HCT116 (cell line): ENCODE data around the gene NCBP2L. TPM values are rescaled to one million over a fixed set of nuclear protein-coding genes. Genes with fewer than 3 reads are reported as not detected.

Source experiments
- ATAC-seq: fragments of 200-7000 bp; cut with Tn5 transposase; 2 replicates; pipeline ENCODE4 v1.9.1; 2020; ENCODE audit warnings: mild to moderate bottlenecking, moderate library complexity
- BruUV-seq: library from RNA; stranded (reverse); fragments of 400-500 nt; replicated peaks from 2 replicates; lab custom pipeline; 2021; lab: Mats Ljungman, UMichigan
- CTCF ChIA-PET: fragments of 300-600 bp; sonication (Branson Sonifier 250); formaldehyde crosslinking; loops from one replicate; lab custom pipeline; 2021; ENCODE audit warnings: antibody characterized with exemption; lab: Charles Lee
- POLR2A ChIA-PET: fragments of 300-600, 350-600 bp; sonication (Branson Sonifier 250); formaldehyde crosslinking; loops from one replicate; lab custom pipeline; 2021; ENCODE audit warnings: antibody characterized with exemption; lab: Charles Lee
- RAD21 ChIA-PET, 2 experiments: fragments of 300-600 bp; sonication (Branson Sonifier 250); formaldehyde crosslinking; loops; one replicate each; lab custom pipeline; 2023; ENCODE audit warnings: low total read pairs in 2 of 2; ENCODE audit not compliant: uncharacterized antibody in 2 of 2, unreplicated experiment in 2 of 2, low non-redundant PET in 1 of 2; lab: Charles Lee
- DNase-seq: peaks from one replicate; pipeline ENCODE4 v3.0.0-alpha.2; 2010; ENCODE audit warnings: low read depth, low spot score
- H2AFZ ChIP-seq: fragments of 200-600 bp; shearing (Covaris generic), sonication (generic); 2 replicates; pipeline ENCODE4 v1.6.1; 2017; ENCODE audit warnings: low read depth, mixed run types, mixed read lengths, antibody characterized with exemption, low read length; ENCODE audit not compliant: poor library complexity, severe bottlenecking
- H3K27ac ChIP-seq: 2 replicates; pipeline ENCODE4 v1.5.1; 2012; ENCODE audit warnings: low read depth, low read length
- H3K27me3 ChIP-seq: fragments of 200-600 bp; sonication (generic); 2 replicates; pipeline ENCODE4 v1.6.1; 2016; ENCODE audit warnings: mixed run types, low read length, mixed read lengths; ENCODE audit not compliant: insufficient read depth
- H3K36me3 ChIP-seq, 2 experiments: fragments of 200-500 bp in 1 of 2; fragments of 200-600 bp in 1 of 2; sonication (Bioruptor generic) in 1 of 2; sonication (generic) in 1 of 2; 2 replicates each; pipeline versions ENCODE4 v1.5.1 to v1.6.1; 2014 to 2016; ENCODE audit warnings: low read length in 2 of 2, inconsistent platforms in 1 of 2, mixed read lengths in 1 of 2, mixed run types in 1 of 2; ENCODE audit not compliant: insufficient read depth in 2 of 2, control insufficient read depth in 1 of 2
- H3K4me1 ChIP-seq, 2 experiments: fragments of 200-600 bp in 1 of 2; sonication (generic) in 1 of 2; 2 replicates each; pipeline versions ENCODE4 v1.5.1 to v1.6.1; 2012 to 2017; ENCODE audit warnings: low read length in 2 of 2, inconsistent platforms in 1 of 2, mild to moderate bottlenecking in 1 of 2, mixed read lengths in 1 of 2, mixed run types in 1 of 2, moderate library complexity in 1 of 2; ENCODE audit not compliant: insufficient read depth in 2 of 2, control insufficient read depth in 1 of 2
- H3K4me2 ChIP-seq: fragments of 200-600 bp; sonication (generic); 2 replicates; pipeline ENCODE4 v1.6.1; 2017; ENCODE audit warnings: mixed run types, low read length, mixed read lengths
- H3K4me3 ChIP-seq, 2 experiments: fragments of 200-600 bp in 1 of 2; sonication (generic) in 1 of 2; replicated peaks in 1 of 2; 2 replicates each; pipeline ENCODE4 v1.5.1; 2011 to 2016; ENCODE audit warnings: low read length in 2 of 2, control low read depth in 1 of 2, low read depth in 1 of 2, mild to moderate bottlenecking in 1 of 2, mixed read lengths in 1 of 2, mixed run types in 1 of 2
- H3K79me2 ChIP-seq: fragments of 200-600 bp; sonication (generic); 2 replicates; pipeline ENCODE4 v1.6.1; 2017; ENCODE audit warnings: mild to moderate bottlenecking, mixed run types, low read length, moderate library complexity, mixed read lengths; ENCODE audit not compliant: insufficient read depth
- H3K9ac ChIP-seq: fragments of 200-600 bp; sonication (generic); 2 replicates; pipeline ENCODE4 v1.6.1; 2016; ENCODE audit warnings: low read length, mixed read lengths
- H3K9me2 ChIP-seq: fragments of 200-600 bp; sonication (generic), shearing (Covaris generic); 2 replicates; pipeline ENCODE4 v1.6.1; 2017; ENCODE audit warnings: mixed run types, mild to moderate bottlenecking, moderate library complexity; ENCODE audit not compliant: insufficient read depth
- H3K9me3 ChIP-seq, 2 experiments: fragments of 200-500 bp in 1 of 2; fragments of 200-600 bp in 1 of 2; sonication (Bioruptor generic) in 1 of 2; sonication (generic) in 1 of 2; 2 replicates each; pipeline ENCODE4 v1.6.1; 2014 to 2017; ENCODE audit warnings: low read length in 2 of 2, mixed read lengths in 2 of 2, inconsistent platforms in 1 of 2, low read depth in 1 of 2, mild to moderate bottlenecking in 1 of 2, mixed run types in 1 of 2, moderate library complexity in 1 of 2; ENCODE audit not compliant: control insufficient read depth in 1 of 2, insufficient read depth in 1 of 2
- H4K20me1 ChIP-seq: fragments of 200-600 bp; sonication (generic), shearing (Covaris generic); 2 replicates; pipeline ENCODE4 v1.6.1; 2017; ENCODE audit warnings: mixed run types, mild to moderate bottlenecking, moderate library complexity; ENCODE audit not compliant: insufficient read depth
- ELF1 ChIP-seq: IDR thresholded peaks from 2 replicates; pipeline ENCODE4 v1.6.1; 2012; ENCODE audit warnings: low read depth, borderline replicate concordance
- FOSL1 ChIP-seq: IDR thresholded peaks from 2 replicates; pipeline ENCODE4 v1.6.1; 2012; ENCODE audit warnings: low read depth
- JUND ChIP-seq: IDR thresholded peaks from 2 replicates; pipeline ENCODE4 v1.6.1; 2012
- RAD21 ChIP-seq: IDR thresholded peaks from 2 replicates; pipeline ENCODE4 v1.6.1; 2012; ENCODE audit warnings: low read depth, mild to moderate bottlenecking
- SP1 ChIP-seq: IDR thresholded peaks from 2 replicates; pipeline ENCODE4 v1.6.1; 2012; ENCODE audit warnings: low read depth
- TCF7L2 ChIP-seq: IDR thresholded peaks from 2 replicates; pipeline ENCODE4 v1.7.0; 2011; ENCODE audit warnings: borderline replicate concordance, inconsistent platforms; ENCODE audit not compliant: insufficient read depth, insufficient read length; ENCODE audit errors: extremely low read depth
- intact Hi-C: fragments of 100-400 bp; cut with micrococcal nuclease; formaldehyde crosslinking; loops from 2 replicates; pipeline ENCODE4 v1.10.0; 2022
- total RNA-seq: library from RNA; stranded (reverse); gene quantifications from one replicate; pipeline ENCODE4 v1.2.1, GENCODE V29; 2021; ENCODE audit not compliant: unreplicated experiment
- TF ChIP-seq, protein P1 (sequence below): IDR thresholded peaks from 2 replicates; pipeline ENCODE4 v1.6.1; 2012
- TF ChIP-seq, protein P2 (sequence below): IDR thresholded peaks from 2 replicates; pipeline ENCODE4 v1.6.1; 2012
- TF ChIP-seq, protein P3 (sequence below), 3 experiments: fragments of 200-600 bp in 1 of 3; sonication (generic) in 1 of 3; IDR thresholded peaks in 2 of 3; conservative IDR thresholded peaks in 1 of 3; 2 replicates each; pipeline ENCODE4 v1.5.1; 2012 to 2017; ENCODE audit warnings: low read depth in 2 of 3, low read length in 2 of 3, antibody characterized with exemption in 1 of 3, borderline replicate concordance in 1 of 3, control low read depth in 1 of 3, mild to moderate bottlenecking in 1 of 3, mixed read lengths in 1 of 3, mixed run types in 1 of 3, moderate library complexity in 1 of 3; ENCODE audit not compliant: insufficient read depth in 1 of 3

NCBP2L gene
- total RNA-seq, 1 experiment from 2014 or later, result not detected

DNA sequence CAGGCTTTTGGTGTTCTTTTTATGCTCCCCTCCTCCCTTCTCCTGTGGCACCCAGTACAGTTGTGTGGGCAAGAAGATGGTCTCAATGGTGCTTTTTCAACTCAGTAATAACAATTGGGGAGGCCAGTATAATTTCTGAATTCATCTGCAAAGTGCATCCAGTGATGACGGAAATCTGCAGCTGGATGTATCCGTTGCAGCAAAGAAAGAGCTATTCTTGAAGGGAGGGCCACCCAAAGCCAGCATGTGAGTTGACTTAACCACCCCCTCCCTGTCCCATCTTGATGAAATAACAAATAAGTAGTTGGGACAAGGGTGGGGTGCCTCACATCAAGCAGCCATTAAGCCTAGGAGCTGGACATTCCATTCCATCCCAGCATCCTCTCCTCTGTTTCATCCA, 32.7 kb upstream of the NCBP2L start (continued):
- TF ChIP-seq, protein P1, sequence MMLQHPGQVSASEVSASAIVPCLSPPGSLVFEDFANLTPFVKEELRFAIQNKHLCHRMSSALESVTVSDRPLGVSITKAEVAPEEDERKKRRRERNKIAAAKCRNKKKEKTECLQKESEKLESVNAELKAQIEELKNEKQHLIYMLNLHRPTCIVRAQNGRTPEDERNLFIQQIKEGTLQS, result no peak
- TF ChIP-seq JUND (no peak), ELF1 (no peak), RAD21 (no peak)
- TF ChIP-seq, protein P2, sequence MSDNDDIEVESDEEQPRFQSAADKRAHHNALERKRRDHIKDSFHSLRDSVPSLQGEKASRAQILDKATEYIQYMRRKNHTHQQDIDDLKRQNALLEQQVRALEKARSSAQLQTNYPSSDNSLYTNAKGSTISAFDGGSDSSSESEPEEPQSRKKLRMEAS, result no peak
- TF ChIP-seq, all 23 proteins: peak for 0

DNA sequence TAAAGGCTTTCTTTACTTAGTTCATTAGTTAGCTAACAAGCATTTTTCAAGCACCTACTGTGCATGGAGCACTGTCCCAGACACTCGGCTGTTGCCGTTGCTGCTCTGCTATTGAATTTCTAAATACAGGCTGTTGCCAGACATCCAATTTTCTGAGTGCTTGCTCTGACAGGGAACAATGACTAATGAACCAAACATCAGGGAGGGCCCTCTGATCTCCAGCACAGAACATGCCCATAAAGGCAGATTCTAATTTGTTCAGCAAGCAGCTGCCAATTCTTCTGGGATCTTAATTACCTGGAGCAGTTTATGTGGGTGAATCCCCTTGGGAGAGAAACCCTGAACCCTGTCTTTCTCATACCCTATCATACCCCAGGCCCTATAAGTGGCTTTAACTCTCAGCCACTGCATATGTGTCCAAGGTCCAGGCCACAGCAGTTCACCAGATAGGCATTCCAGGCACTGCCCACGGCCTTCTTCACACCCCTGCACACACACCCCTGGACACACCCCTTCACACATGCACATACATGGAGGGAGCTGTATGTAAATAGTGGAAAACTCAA, 29.9 kb upstream of the NCBP2L start:
- Histone ChIP-seq H3K27ac (no peak overlapping the region), H2AFZ (no peak overlapping the region), H3K9me2 (no peaks in the 10 kb centered on the region), H3K4me1 (peaks cover 12 to 13% of the 10 kb centered on the region in 2 experiments; a peak in 3 of 4 replicates), H3K9ac (no peak overlapping the region), H3K4me2 (peak overlapping the region; percentile 40), H3K79me2 (no peaks in the 10 kb centered on the region), H3K4me3 (no peak overlapping the region), H4K20me1 (no peaks in the 10 kb centered on the region), H3K27me3 (no peaks in the 10 kb centered on the region), H3K9me3 (no peaks in the 10 kb centered on the region), H3K36me3 (no peaks in the 10 kb centered on the region)
- DNase-seq, result no peak
- intact Hi-C loops, result no loop called here
- ATAC-seq, result peak; percentile 70
- no TSS peak for BruUV-seq
- ChIA-PET CTCF (no interaction called here), RAD21 (no interaction called here), POLR2A (no interaction called here)
- TF ChIP-seq ELF1 (no peak), TCF7L2 (peak; percentile 59), FOSL1 (peak; percentile 33; the same call in 1 of the 2 replicates), SP1 (0 out of 2 replicates have a peak, but pooled peaks have one; percentile 20)
- TF ChIP-seq, protein P2, result no peak
- TF ChIP-seq, protein P3, sequence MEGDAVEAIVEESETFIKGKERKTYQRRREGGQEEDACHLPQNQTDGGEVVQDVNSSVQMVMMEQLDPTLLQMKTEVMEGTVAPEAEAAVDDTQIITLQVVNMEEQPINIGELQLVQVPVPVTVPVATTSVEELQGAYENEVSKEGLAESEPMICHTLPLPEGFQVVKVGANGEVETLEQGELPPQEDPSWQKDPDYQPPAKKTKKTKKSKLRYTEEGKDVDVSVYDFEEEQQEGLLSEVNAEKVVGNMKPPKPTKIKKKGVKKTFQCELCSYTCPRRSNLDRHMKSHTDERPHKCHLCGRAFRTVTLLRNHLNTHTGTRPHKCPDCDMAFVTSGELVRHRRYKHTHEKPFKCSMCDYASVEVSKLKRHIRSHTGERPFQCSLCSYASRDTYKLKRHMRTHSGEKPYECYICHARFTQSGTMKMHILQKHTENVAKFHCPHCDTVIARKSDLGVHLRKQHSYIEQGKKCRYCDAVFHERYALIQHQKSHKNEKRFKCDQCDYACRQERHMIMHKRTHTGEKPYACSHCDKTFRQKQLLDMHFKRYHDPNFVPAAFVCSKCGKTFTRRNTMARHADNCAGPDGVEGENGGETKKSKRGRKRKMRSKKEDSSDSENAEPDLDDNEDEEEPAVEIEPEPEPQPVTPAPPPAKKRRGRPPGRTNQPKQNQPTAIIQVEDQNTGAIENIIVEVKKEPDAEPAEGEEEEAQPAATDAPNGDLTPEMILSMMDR (IDR thresholded peaks at IDR 0.05 in 2 of 3, conservative IDR thresholded peaks at IDR 0.05 in 1 of 3; ENCODE audit: borderline replicate concordance in 1 of 3, insufficient read depth in 1 of 3, low read depth in 2 of 3, low read length in 2 of 3), result no peak
